Measurements from ENCODE around the gene DNAJC5. TPM values are rescaled to one million over a fixed set of nuclear protein-coding genes. Genes with fewer than 3 reads are reported as not detected.
"Not testable (repeated sequence)": the region's sequence is repeated elsewhere in the genome, so short reads cannot be mapped to it uniquely, and the experiment has no call there.

DNAJC5 gene
- total and polyA plus RNA-seq, 2 experiments from 2014 or later, result 9.4 to 37.7 TPM

DNA sequence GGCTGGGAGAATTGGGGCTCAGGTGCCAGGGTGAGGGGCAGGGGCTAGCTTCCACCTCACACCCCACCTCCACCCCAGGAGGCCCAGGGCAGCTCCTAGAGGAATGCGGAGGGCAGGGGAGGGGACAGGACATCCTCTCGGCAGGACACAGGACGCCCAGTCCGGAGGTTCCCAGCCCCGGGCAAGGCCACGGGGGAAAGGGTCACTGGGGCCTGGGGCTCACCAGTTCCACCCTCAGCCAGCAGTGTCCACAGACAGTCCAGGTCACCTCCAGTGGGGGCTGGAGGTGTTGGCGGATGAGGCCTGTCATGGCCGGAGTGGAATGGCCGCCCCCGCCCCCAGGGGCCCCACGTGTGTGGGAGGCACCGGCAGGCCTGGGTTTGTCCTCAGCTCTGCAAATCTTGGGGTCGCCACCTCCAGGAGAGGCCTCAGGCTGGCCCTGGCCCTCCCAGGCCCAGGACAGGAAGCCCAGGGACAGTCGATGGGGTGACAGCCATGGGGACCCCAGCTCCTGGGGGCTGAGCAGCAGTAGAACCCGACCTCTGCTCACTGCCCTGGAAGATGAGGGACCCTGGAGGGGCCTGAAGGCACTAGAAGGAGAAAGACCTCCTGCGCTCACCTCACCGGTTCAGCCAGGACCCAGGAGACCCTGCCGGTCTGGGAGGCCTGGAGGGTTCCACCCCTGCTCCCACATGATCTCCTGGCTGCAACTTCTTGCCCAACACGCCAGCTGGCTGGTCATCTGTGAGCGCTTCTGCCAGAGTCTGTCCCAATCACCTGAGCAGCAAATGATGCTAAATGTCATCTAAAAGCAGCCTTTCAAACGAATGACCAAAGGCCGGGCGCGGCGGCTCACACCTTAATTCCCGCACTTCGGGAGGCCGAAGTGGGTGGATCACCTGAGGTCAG, 46.7 kb upstream of the DNAJC5 start:
- no peak overlapping the region for H3K4me3 ChIP-seq
- H3K4me1 ChIP-seq (ENCODE audit: low read depth), result peaks cover 32% of the 10 kb centered on the region

DNA sequence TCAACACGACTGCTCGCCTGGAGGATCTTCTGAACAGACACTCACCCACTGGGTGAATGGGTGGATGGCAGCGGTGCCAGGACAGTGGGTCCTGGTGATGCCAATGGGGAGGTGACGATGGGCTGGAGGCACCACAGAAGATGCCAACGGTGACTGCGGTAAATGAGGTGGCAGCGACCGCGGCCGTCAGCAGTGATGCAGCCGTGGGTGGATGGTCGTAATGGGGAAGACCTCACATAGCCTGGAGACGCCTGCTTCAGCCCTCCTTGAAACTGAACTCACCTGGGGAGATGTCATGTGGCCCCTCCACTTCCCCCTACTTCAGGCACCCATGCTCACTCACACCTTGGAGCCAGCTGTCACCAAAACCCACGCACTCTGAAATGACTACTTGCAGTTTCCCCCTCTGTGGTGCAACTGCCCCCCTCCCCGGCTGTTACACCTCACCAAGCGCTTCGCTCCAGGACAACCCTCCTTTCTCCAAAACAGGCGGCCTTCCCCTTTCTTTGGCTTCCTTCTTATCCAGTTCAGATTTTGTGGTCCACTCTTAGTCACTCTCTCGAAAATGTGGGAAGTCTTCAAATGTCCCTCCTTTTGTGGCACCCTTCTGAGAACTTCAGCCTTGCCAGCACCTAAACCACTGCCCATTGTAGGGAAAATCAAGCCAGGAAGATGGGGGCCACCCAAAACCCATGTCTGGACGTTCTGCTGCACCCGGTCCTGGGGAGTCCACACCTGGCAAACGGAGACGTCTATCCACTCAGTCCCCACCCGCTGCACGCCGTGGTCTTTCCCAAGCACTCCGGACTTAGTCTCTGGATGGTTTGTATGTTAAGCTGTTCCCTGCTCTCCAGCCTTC, 44.0 kb upstream of the DNAJC5 start:
- Histone ChIP-seq H3K4me1 (ENCODE audit: low read depth) (peaks cover 49% of the 10 kb centered on the region), H3K36me3 (no peaks in the 10 kb centered on the region), H3K9me3 (ENCODE audit: low read depth) (no peaks in the 10 kb centered on the region), H3K27ac (no peak overlapping the region), H3K27me3 (no peaks in the 10 kb centered on the region), H3K4me3 (no peak overlapping the region)
- no peak for DNase-seq (ENCODE audit: low read depth in 1 of 2, low spot score in 1 of 2)
- TF ChIP-seq, protein P1, sequence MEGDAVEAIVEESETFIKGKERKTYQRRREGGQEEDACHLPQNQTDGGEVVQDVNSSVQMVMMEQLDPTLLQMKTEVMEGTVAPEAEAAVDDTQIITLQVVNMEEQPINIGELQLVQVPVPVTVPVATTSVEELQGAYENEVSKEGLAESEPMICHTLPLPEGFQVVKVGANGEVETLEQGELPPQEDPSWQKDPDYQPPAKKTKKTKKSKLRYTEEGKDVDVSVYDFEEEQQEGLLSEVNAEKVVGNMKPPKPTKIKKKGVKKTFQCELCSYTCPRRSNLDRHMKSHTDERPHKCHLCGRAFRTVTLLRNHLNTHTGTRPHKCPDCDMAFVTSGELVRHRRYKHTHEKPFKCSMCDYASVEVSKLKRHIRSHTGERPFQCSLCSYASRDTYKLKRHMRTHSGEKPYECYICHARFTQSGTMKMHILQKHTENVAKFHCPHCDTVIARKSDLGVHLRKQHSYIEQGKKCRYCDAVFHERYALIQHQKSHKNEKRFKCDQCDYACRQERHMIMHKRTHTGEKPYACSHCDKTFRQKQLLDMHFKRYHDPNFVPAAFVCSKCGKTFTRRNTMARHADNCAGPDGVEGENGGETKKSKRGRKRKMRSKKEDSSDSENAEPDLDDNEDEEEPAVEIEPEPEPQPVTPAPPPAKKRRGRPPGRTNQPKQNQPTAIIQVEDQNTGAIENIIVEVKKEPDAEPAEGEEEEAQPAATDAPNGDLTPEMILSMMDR (IDR thresholded peaks at IDR 0.05; ENCODE audit: low read depth, low read length), result no peak

More for the DNA sequence above, 46.7 kb upstream of the DNAJC5 start:
- H3K36me3 ChIP-seq, result no peaks in the 10 kb centered on the region
- no peak for DNase-seq (ENCODE audit: low read depth in 1 of 2, low spot score in 1 of 2)
- TF ChIP-seq, protein P1 (IDR thresholded peaks at IDR 0.05; ENCODE audit: low read depth, low read length), result no peak
- no peaks in the 10 kb centered on the region for H3K27me3 ChIP-seq
- peak overlapping the region; percentile 91 for H3K27ac ChIP-seq
- H3K9me3 ChIP-seq (ENCODE audit: low read depth), result no peaks in the 10 kb centered on the region

DNA sequence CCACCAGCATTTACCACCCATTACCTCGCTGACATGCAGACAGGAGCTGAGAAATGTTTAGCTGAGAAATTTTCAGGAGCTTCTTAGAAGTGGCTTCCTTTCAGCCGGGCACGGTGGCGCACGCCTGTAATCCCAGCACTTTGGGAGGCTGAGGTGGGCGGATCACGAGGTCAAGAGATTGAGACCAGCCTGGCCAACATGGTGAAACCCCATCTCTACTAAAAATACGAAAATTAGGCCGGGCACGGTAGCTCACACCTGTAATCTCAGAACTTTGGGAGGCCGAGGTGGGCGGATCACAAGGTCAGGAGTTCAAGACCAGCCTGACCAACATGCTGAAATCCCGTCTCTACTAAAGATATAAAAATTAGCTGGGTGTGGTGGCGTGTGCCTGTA, 43.4 kb upstream of the DNAJC5 start:
- not testable (repeated sequence) for H3K27me3 ChIP-seq; H3K4me3 ChIP-seq; H3K36me3 ChIP-seq; DNase-seq (ENCODE audit: low read depth in 1 of 2, low spot score in 1 of 2); H3K9me3 ChIP-seq (ENCODE audit: low read depth); H3K27ac ChIP-seq
- H3K4me1 ChIP-seq (ENCODE audit: low read depth), result peaks cover 50% of the 10 kb centered on the region

DNA sequence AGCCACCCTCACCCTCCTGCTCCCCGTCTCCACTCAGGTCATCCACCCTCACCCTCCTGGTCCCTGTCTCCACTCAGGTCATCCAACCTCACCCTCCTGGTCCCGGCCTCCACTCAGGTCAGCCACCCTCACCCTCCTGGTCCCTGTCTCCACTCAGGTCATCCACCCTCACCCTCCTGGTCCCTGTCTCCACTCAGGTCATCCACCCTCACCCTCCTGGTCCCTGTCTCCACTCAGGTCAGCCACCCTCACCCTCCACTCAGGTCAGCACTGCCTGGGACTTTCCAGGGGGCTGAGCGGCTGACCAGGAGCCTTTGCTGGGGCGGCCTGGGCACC, 41.2 kb upstream of the DNAJC5 start:
- not testable (repeated sequence) for DNase-seq (ENCODE audit: low read depth in 1 of 2, low spot score in 1 of 2); H3K9me3 ChIP-seq (ENCODE audit: low read depth); H3K4me3 ChIP-seq; H3K27me3 ChIP-seq; H3K36me3 ChIP-seq
- peak overlapping the region; percentile 95 for H3K27ac ChIP-seq
- peaks cover 46% of the 10 kb centered on the region for H3K4me1 ChIP-seq (ENCODE audit: low read depth)

DNA sequence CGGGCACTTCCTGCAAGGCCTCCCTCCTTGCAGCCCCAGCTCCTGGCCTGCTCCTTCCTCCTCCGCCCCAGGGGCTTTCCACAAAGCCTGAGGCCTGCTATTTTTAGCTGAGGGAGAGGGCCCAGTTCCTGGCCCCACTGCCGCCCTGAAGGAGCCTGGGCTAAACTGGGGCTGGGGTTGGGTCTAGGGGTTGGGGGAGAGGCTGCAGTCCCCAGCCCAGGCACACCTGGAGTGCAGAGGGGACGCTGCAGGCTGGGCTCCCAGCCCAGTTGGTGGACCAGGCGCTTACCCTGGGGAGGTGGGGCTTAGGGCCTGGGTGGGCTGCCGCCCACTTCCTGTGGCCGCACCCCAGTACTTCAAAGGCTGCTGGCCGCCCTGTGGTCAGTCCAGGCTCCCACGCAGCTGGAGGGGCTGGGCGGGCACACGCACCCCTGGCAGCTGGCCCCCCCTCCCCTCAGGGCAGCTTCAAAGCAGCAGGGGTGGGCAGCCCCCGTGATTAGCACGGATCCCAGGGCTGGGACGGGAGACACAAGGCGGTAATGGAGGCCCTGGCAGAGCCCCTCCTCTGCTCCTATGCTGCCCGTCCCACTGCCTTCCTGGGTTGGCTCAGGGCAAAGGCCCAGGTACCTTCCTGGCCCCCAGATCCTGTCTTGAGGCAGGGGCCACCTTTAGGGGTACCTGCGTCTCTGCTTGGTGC, 40.7 kb upstream of the DNAJC5 start:
- peak in 1 of 2 donors; percentile 25 for DNase-seq (ENCODE audit: low read depth in 1 of 2, low spot score in 1 of 2)
- H3K27ac ChIP-seq, result peak overlapping the region; percentile 95
- H3K4me3 ChIP-seq, result no peak overlapping the region

More for the DNA sequence above, 40.7 kb upstream of the DNAJC5 start:
- TF ChIP-seq, protein P1 (IDR thresholded peaks at IDR 0.05; ENCODE audit: low read depth, low read length), result no peak
- Histone ChIP-seq H3K36me3 (no peaks in the 10 kb centered on the region), H3K27me3 (no peaks in the 10 kb centered on the region), H3K4me1 (ENCODE audit: low read depth) (peaks cover 51% of the 10 kb centered on the region), H3K9me3 (ENCODE audit: low read depth) (no peaks in the 10 kb centered on the region)

All from cardiac muscle cell (in vitro differentiated cells and primary cell).